Measurements from ENCODE around the gene CNNM2. TPM values are rescaled to one million over a fixed set of nuclear protein-coding genes. Genes with fewer than 3 reads are reported as not detected.
A peak's percentile ranks its signal among the peaks of the same experiment; 100 is the strongest.

The CNNM2 gene
- total RNA-seq, 2 experiments from 2014 or later, result 5.1 to 5.2 TPM

- no peak for TF ChIP-seq CTCF (IDR thresholded peaks at IDR 0.05)
- ChIA-PET CTCF (interaction anchor here (0.8 kb wide), 1 partner anchor 163 kb away, joined by 4 read pairs; no protein-coding TSS in a partner anchor), POLR2A (interaction anchor here (0.8 kb wide), 1 partner anchor 162 kb away, joined by 4 read pairs; the partner anchor contains the start of gene CNNM2)
- H3K4me3 Mint-ChIP-seq, result no peak overlapping the region
- H3K36me3 Mint-ChIP-seq (ENCODE audit: low read depth), result peaks cover 3% of the 10 kb centered on the region
- intact Hi-C loops (cut with micrococcal nuclease), result loop anchor here (10.0 kb wide), 1 partner anchor 165 kb away; the partner anchor contains the start of gene RPEL1
- H3K4me1 Mint-ChIP-seq (ENCODE audit: low read depth), result no peaks in the 10 kb centered on the region
- DNase-seq, result no peak
- H3K27ac Mint-ChIP-seq, result no peak overlapping the region
- no peak for ATAC-seq
- H3K27me3 Mint-ChIP-seq, result no peaks in the 10 kb centered on the region
- H3K9me3 Mint-ChIP-seq, result no peaks in the 10 kb centered on the region
Measured at GRCh38 chr10:103079946-103080345, 161.9 kb downstream of the CNNM2 start.

DNA sequence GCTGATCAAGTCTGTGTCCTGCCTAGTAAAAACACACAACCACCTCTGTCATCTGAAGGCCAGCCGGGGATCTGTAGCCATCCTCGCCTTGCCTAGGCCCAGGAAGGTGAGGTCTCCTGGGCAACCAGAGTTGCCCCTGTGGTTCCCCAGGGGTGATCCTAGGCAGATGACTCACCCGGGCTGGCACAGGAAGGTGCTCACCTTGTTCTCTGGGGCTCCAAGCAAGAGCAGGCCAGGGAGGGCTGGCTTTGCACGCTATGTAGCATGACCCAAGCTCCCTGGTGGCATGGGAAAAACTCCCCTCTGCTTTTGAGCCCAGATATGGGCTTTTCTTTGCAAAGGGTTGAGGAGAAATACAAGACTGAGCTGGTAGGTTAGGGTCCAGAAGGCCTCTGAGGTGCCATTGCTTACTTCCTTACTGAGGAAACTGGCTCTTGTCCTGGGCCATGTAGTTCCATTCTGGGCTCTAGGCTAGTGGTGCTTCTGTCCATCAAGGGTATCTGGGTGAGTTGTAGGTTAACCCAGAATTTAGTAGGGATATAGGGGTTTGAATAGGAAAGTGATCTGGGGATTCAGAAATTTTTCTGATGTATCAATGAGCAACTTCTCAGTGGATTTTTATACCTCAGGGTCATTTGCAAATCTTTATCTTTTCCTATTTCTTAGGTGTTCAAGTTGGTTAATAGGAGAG, 162.9 kb downstream of the CNNM2 start:
- Mint-ChIP-seq H3K36me3 (ENCODE audit: low read depth) (peaks cover 5% of the 10 kb centered on the region), H3K27ac (peak overlapping the region; percentile 17), H3K4me1 (ENCODE audit: low read depth) (no peaks in the 10 kb centered on the region), H3K4me3 (no peak overlapping the region), H3K27me3 (no peaks in the 10 kb centered on the region), H3K9me3 (no peaks in the 10 kb centered on the region)
- POLR2A ChIA-PET, result interaction anchor here (0.6 to 0.9 kb wide), 2 partner anchors 18 to 24 kb away, joined by 3 read pairs; no protein-coding TSS in a partner anchor
- CTCF ChIA-PET, result interaction anchor here (0.7 to 2.1 kb wide), 3 partner anchors 11 to 179 kb away, joined by 3 to 7 read pairs (median 3); no protein-coding TSS in a partner anchor
- DNase-seq (no peak), ATAC-seq (peak; percentile 47)
- no peak for TF ChIP-seq CTCF (IDR thresholded peaks at IDR 0.05)
- intact Hi-C loops (cut with micrococcal nuclease), result no loop called here

DNA sequence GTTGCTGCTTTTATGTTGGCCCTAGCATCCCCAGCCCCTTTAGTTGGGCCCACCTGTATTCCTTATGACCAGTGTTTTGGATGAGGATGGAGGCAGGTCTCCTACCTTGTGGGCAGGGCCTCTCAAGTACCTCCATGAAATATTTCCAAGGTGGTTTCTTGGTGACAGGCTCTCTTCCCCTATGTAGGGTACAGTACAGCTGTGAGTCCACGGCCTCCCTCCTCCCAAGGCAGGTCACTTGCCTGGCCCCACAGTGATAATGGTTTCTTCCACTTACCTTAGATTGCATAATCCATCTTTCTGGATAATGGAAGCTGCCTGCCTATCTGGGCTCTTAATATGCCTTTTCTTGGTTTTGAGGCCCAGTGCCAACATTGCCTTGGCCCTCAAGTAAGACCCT, 164.6 kb downstream of the CNNM2 start:
- intact Hi-C loops (cut with micrococcal nuclease), result no loop called here
- Mint-ChIP-seq H3K4me1 (ENCODE audit: low read depth) (no peaks in the 10 kb centered on the region), H3K27me3 (no peaks in the 10 kb centered on the region), H3K27ac (no peak overlapping the region), H3K4me3 (no peak overlapping the region), H3K36me3 (ENCODE audit: low read depth) (peaks cover 5% of the 10 kb centered on the region), H3K9me3 (no peaks in the 10 kb centered on the region)
- no peak for ATAC-seq
- CTCF ChIA-PET, result no interaction called here
- no peak for TF ChIP-seq CTCF (IDR thresholded peaks at IDR 0.05)
- POLR2A ChIA-PET, result no interaction called here
- DNase-seq, result no peak

- H3K27me3 Mint-ChIP-seq, result no peaks in the 10 kb centered on the region
- no peaks in the 10 kb centered on the region for H3K9me3 Mint-ChIP-seq
- H3K36me3 Mint-ChIP-seq (ENCODE audit: low read depth), result peaks cover 7% of the 10 kb centered on the region
- no peak for TF ChIP-seq CTCF (IDR thresholded peaks at IDR 0.05)
- ATAC-seq (no peak), DNase-seq (no peak)
- H3K4me1 Mint-ChIP-seq (ENCODE audit: low read depth), result no peaks in the 10 kb centered on the region
- CTCF ChIA-PET, result no interaction called here
- no peak overlapping the region for H3K4me3 Mint-ChIP-seq
- intact Hi-C loops (cut with micrococcal nuclease), result no loop called here
- no peak overlapping the region for H3K27ac Mint-ChIP-seq
- POLR2A ChIA-PET, result no interaction called here
Measured at GRCh38 chr10:103083266-103083976, 165.3 kb downstream of the CNNM2 start.

- POLR2A ChIA-PET, result no interaction called here
- no peak for TF ChIP-seq CTCF (IDR thresholded peaks at IDR 0.05)
- Mint-ChIP-seq H3K4me1 (ENCODE audit: low read depth) (no peaks in the 10 kb centered on the region), H3K27ac (no peak overlapping the region), H3K36me3 (ENCODE audit: low read depth) (peaks cover 10% of the 10 kb centered on the region), H3K27me3 (no peaks in the 10 kb centered on the region), H3K9me3 (no peaks in the 10 kb centered on the region), H3K4me3 (no peak overlapping the region)
- CTCF ChIA-PET, result no interaction called here
- intact Hi-C loops (cut with micrococcal nuclease), result no loop called here
- DNase-seq (no peak), ATAC-seq (no peak)
Measured at GRCh38 chr10:103083977-103084320, 165.9 kb downstream of the CNNM2 start.

All from activated CD8-positive, alpha-beta T cell treated with anti-CD3 and anti-CD28 coated beads for 36 hours (primary cell).